ENCODE measurements around the gene PRKAB2.

PRKAB2 gene

GRCh38 chr1:147172168-147173016 lies at the start of gene PRKAB2:
Gene PRKAB2 (minus strand): TSS chr1:147172470. CDS start chr1:147172144, 326 bp downstream.
- H3K27me3 ChIP-seq (ENCODE audit: insufficient read depth, poor library complexity, severe bottlenecking), result no peaks in the 10 kb centered on the region
- H3K9me3 ChIP-seq (ENCODE audit: severe bottlenecking), result no peaks in the 10 kb centered on the region
- peak; percentile 84 for ATAC-seq (ENCODE audit: low read depth)
- TF ChIP-seq CTCF (IDR thresholded peaks at IDR 0.05; ENCODE audit: poor library complexity, severe bottlenecking), result peak; percentile 96
- peak within 1 kb of the TSS; percentile 97 for H3K27ac ChIP-seq (ENCODE audit: poor library complexity, severe bottlenecking)
- H3K4me1 ChIP-seq (ENCODE audit: insufficient read depth, poor library complexity, severe bottlenecking), result peaks cover 30% of the 10 kb centered on the region
- no peaks in the 10 kb centered on the region for H3K36me3 ChIP-seq (ENCODE audit: low read depth)
- peak within 1 kb of the TSS; percentile 82 for H3K4me3 ChIP-seq (ENCODE audit: severe bottlenecking)
- DNase-seq (ENCODE audit: low spot score), result peak; percentile 91

DNA sequence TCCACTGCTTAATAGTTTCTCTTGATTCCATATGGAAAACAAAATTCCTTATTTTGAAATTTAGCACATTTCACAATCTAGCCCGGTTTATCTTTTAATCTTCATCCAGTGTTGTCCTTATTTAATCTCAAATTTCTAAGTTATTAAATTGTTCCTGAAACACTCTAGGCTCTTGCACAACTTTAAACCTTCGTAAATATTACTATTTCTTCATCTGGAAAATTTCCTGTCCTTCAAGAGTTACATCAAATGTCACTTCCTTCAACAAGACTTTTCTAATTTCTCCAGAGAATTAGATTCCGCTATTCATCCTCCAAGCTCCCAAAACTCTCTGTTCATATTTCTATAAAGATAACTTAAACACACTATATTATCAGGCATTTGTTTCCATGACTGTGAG lies 46.3 kb upstream of the PRKAB2 start:
- H3K9me3 ChIP-seq (ENCODE audit: severe bottlenecking), result no peaks in the 10 kb centered on the region
- no peak overlapping the region for H3K27ac ChIP-seq (ENCODE audit: poor library complexity, severe bottlenecking)
- H3K36me3 ChIP-seq (ENCODE audit: low read depth), result no peaks in the 10 kb centered on the region
- no peaks in the 10 kb centered on the region for H3K4me1 ChIP-seq (ENCODE audit: insufficient read depth, poor library complexity, severe bottlenecking)
- no peak for DNase-seq (ENCODE audit: low spot score)
- no peak for ATAC-seq (ENCODE audit: low read depth)
- no peaks in the 10 kb centered on the region for H3K27me3 ChIP-seq (ENCODE audit: insufficient read depth, poor library complexity, severe bottlenecking)
- TF ChIP-seq CTCF (IDR thresholded peaks at IDR 0.05; ENCODE audit: poor library complexity, severe bottlenecking), result no peak
- no peak overlapping the region for H3K4me3 ChIP-seq (ENCODE audit: severe bottlenecking)

DNA sequence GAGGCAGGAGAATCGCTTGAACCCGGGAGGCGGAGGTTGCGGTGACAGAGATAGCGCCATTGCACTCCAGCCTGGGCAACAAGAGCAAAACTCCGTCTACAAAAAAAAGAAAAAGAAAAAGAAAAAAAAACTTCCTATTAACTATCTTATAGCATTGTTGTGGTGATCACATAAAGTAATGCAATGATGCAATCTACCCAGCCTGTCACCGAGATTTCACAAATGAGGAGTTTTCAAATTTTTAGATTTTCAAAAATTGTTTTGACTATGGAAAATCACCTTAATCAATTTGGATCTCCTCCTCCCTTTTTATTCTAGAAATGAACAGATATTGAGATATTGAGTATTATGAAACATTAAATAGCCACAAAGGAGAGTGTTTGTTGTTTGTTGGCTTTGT lies 44.9 kb upstream of the PRKAB2 start:
- H3K27ac ChIP-seq (ENCODE audit: poor library complexity, severe bottlenecking), result no peak overlapping the region

GRCh38 chr1:147216124-147216523 lies 43.9 kb upstream of the PRKAB2 start:
- ATAC-seq (ENCODE audit: low read depth), result no peak
- Histone ChIP-seq H3K27me3 (ENCODE audit: insufficient read depth, poor library complexity, severe bottlenecking) (no peaks in the 10 kb centered on the region), H3K9me3 (ENCODE audit: severe bottlenecking) (no peaks in the 10 kb centered on the region), H3K4me1 (ENCODE audit: insufficient read depth, poor library complexity, severe bottlenecking) (no peaks in the 10 kb centered on the region), H3K4me3 (ENCODE audit: severe bottlenecking) (no peak overlapping the region), H3K36me3 (ENCODE audit: low read depth) (no peaks in the 10 kb centered on the region), H3K27ac (ENCODE audit: poor library complexity, severe bottlenecking) (no peak overlapping the region)
- no peak for DNase-seq (ENCODE audit: low spot score)
- no peak for TF ChIP-seq CTCF (IDR thresholded peaks at IDR 0.05; ENCODE audit: poor library complexity, severe bottlenecking)

More for the DNA sequence above, 44.9 kb upstream of the PRKAB2 start:
- H3K36me3 ChIP-seq (ENCODE audit: low read depth), result no peaks in the 10 kb centered on the region
- TF ChIP-seq CTCF (IDR thresholded peaks at IDR 0.05; ENCODE audit: poor library complexity, severe bottlenecking), result no peak
- no peak overlapping the region for H3K4me3 ChIP-seq (ENCODE audit: severe bottlenecking)
- no peak for DNase-seq (ENCODE audit: low spot score)
- H3K9me3 ChIP-seq (ENCODE audit: severe bottlenecking), result no peaks in the 10 kb centered on the region
- no peak for ATAC-seq (ENCODE audit: low read depth)
- no peaks in the 10 kb centered on the region for H3K4me1 ChIP-seq (ENCODE audit: insufficient read depth, poor library complexity, severe bottlenecking)
- no peaks in the 10 kb centered on the region for H3K27me3 ChIP-seq (ENCODE audit: insufficient read depth, poor library complexity, severe bottlenecking)

DNA sequence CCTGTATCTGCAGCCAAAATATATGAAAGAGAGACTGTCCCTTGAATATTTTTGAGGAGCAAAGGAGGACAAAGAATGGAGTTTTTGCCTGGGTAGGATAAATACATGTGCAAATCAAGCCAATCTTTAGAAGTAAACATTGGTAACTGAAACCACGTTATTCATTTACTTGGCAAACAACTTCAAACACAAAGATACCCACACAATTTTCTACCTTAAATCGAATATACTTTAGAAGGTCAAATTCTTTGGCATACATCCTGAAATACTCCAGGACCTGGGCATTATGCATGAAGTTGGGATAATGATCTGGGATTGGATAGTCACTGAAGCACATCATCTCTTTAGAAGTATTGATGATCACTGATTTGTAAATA lies 43.3 kb upstream of the PRKAB2 start:
- no peaks in the 10 kb centered on the region for H3K36me3 ChIP-seq (ENCODE audit: low read depth)
- H3K4me3 ChIP-seq (ENCODE audit: severe bottlenecking), result no peak overlapping the region
- no peaks in the 10 kb centered on the region for H3K9me3 ChIP-seq (ENCODE audit: severe bottlenecking)
- H3K4me1 ChIP-seq (ENCODE audit: insufficient read depth, poor library complexity, severe bottlenecking), result no peaks in the 10 kb centered on the region
- DNase-seq (ENCODE audit: low spot score) (no peak), ATAC-seq (ENCODE audit: low read depth) (no peak)
- H3K27ac ChIP-seq (ENCODE audit: poor library complexity, severe bottlenecking), result no peak overlapping the region
- H3K27me3 ChIP-seq (ENCODE audit: insufficient read depth, poor library complexity, severe bottlenecking), result no peaks in the 10 kb centered on the region
- TF ChIP-seq CTCF (IDR thresholded peaks at IDR 0.05; ENCODE audit: poor library complexity, severe bottlenecking), result no peak

Measured in RWPE2 (cell line).